Uterus (tissue), 4 donors: Measurements from ENCODE around the gene ID2. TPM values are rescaled to one million over a fixed set of nuclear protein-coding genes. Genes with fewer than 3 reads are reported as not detected.

Experiments used
- DNase-seq, 2 donors: peaks; one replicate each; pipeline ENCODE4 v3.0.0-alpha.2; 2019 to 2020
- H3K27ac ChIP-seq, 2 donors: fragments of 200-600 bp; sonication (generic); 1 replicate in 1 of 2; 2 replicates in 1 of 2; pipeline ENCODE4 v1.5.1; 2016 to 2018
- H3K27me3 ChIP-seq, 2 donors: fragments of 200-600 bp; sonication (generic); one replicate each; pipeline ENCODE4 v1.5.1; 2018 to 2019; ENCODE audit warnings: control low read depth in 1 of 2
- H3K36me3 ChIP-seq, 2 donors: fragments of 200-600 bp; sonication (generic); one replicate each; pipeline ENCODE4 v1.5.1; 2019; ENCODE audit warnings: control low read depth in 1 of 2
- H3K4me1 ChIP-seq, 2 donors: fragments of 200-600 bp; sonication (generic); one replicate each; pipeline ENCODE4 v1.5.1; 2018 to 2019; ENCODE audit warnings: control low read depth in 1 of 2
- H3K4me3 ChIP-seq, 2 donors: fragments of 200-600 bp; sonication (generic); 1 replicate in 1 of 2; 2 replicates in 1 of 2; pipeline ENCODE4 v1.5.1; 2018 to 2019; ENCODE audit warnings: mild to moderate bottlenecking in 1 of 2
- H3K9me3 ChIP-seq, 2 donors: fragments of 200-600 bp; sonication (generic); one replicate each; pipeline ENCODE4 v1.5.1; 2019; ENCODE audit warnings: control low read depth in 1 of 2
- CTCF ChIP-seq, 4 experiments: fragments of 200-600 bp in 2 of 4; fragments of 450-650 bp in 2 of 4; sonication (generic) in 2 of 4; IDR thresholded peaks; one replicate each; pipeline ENCODE4 v1.5.1; 2016 to 2019; ENCODE audit warnings: antibody characterized with exemption in 4 of 4, mild to moderate bottlenecking in 2 of 4, moderate library complexity in 1 of 4
- POLR2A ChIP-seq, 2 donors: fragments of 450-650 bp; IDR thresholded peaks; one replicate each; pipeline ENCODE4 v1.6.1; 2016; ENCODE audit warnings: antibody characterized with exemption in 2 of 2, mild to moderate bottlenecking in 1 of 2, moderate library complexity in 1 of 2
- intact Hi-C: fragments of 100-400 bp; cut with DNase I; formaldehyde crosslinking; loops from one replicate; pipeline ENCODE4 v1.15.1; 2023; ENCODE audit warnings: low total_unique reads
- total RNA-seq, 4 donors: library from RNA; depleted of rRNA in 3 of 4; stranded (reverse); fragments of >200 nt in 3 of 4; gene quantifications; one replicate each; pipeline versions ENCODE4 v1.1.0 to v1.2.4, GENCODE V29; 2014 to 2023
- donor health status: DM: yes; HTN: yes; CAD: no.

ID2 gene
- total RNA-seq, 4 donors from 2014 or later, result 36.9 to 341 (median 176) TPM

- intact Hi-C loops, result no loop called here
- Histone ChIP-seq H3K36me3 (no peaks in the 10 kb centered on the region), H3K4me1 (peaks cover 0 to 5% of the 10 kb centered on the region in 2 donors), H3K9me3 (no peaks in the 10 kb centered on the region), H3K4me3 (no peak overlapping the region), H3K27me3 (no peaks in the 10 kb centered on the region), H3K27ac (no peak overlapping the region)
- TF ChIP-seq POLR2A (IDR thresholded peaks at IDR 0.05), result no peak
- no peak for TF ChIP-seq CTCF (IDR thresholded peaks at IDR 0.05)
- no peak for DNase-seq
These were observed 10.1 kb upstream of the ID2 start for GRCh38 chr2:8671802-8672201.

GRCh38 chr2:8672940-8673339 lies 8.9 kb upstream of the ID2 start:
- H3K4me1 ChIP-seq, result peaks cover 0 to 5% of the 10 kb centered on the region in 2 donors
- intact Hi-C loops, result no loop called here
- DNase-seq, result no peak

GRCh38 chr2:8673381-8673780 lies 8.5 kb upstream of the ID2 start:
- H3K4me1 ChIP-seq, result peaks cover 0 to 5% of the 10 kb centered on the region in 2 donors
- no peaks in the 10 kb centered on the region for H3K36me3 ChIP-seq
- intact Hi-C loops, result no loop called here
- H3K9me3 ChIP-seq, result no peaks in the 10 kb centered on the region
- TF ChIP-seq CTCF (IDR thresholded peaks at IDR 0.05), result no peak
- no peak overlapping the region for H3K27ac ChIP-seq
- H3K4me3 ChIP-seq, result no peak overlapping the region
- H3K27me3 ChIP-seq, result no peaks in the 10 kb centered on the region
- no peak for DNase-seq

More at GRCh38 chr2:8672940-8673339, 8.9 kb upstream of the ID2 start:
- no peak overlapping the region for H3K4me3 ChIP-seq
- no peak overlapping the region for H3K27ac ChIP-seq
- H3K9me3 ChIP-seq, result no peaks in the 10 kb centered on the region
- TF ChIP-seq CTCF (IDR thresholded peaks at IDR 0.05) (no peak), POLR2A (IDR thresholded peaks at IDR 0.05) (no peak)
- no peaks in the 10 kb centered on the region for H3K36me3 ChIP-seq
- no peaks in the 10 kb centered on the region for H3K27me3 ChIP-seq

- no peaks in the 10 kb centered on the region for H3K9me3 ChIP-seq
- intact Hi-C loops, result no loop called here
- no peaks in the 10 kb centered on the region for H3K36me3 ChIP-seq
- H3K4me3 ChIP-seq, result no peak overlapping the region
- no peak for TF ChIP-seq CTCF (IDR thresholded peaks at IDR 0.05)
- TF ChIP-seq POLR2A (IDR thresholded peaks at IDR 0.05), result no peak
- peaks cover 0 to 5% of the 10 kb centered on the region in 2 donors for H3K4me1 ChIP-seq
- no peak overlapping the region for H3K27ac ChIP-seq
- no peaks in the 10 kb centered on the region for H3K27me3 ChIP-seq
- no peak for DNase-seq
These were observed 7.3 kb upstream of the ID2 start for GRCh38 chr2:8674420-8675009.

GRCh38 chr2:8675543-8675942 lies 6.3 kb upstream of the ID2 start:
- peaks cover 0 to 5% of the 10 kb centered on the region in 2 donors for H3K4me1 ChIP-seq
- no peak overlapping the region for H3K4me3 ChIP-seq
- H3K36me3 ChIP-seq, result no peaks in the 10 kb centered on the region
- no peaks in the 10 kb centered on the region for H3K9me3 ChIP-seq
- no peaks in the 10 kb centered on the region for H3K27me3 ChIP-seq
- TF ChIP-seq CTCF (IDR thresholded peaks at IDR 0.05) (no peak), POLR2A (IDR thresholded peaks at IDR 0.05) (no peak)
- DNase-seq, result no peak
- intact Hi-C loops, result no loop called here
- peak overlapping the region; percentile 91 to 94 for H3K27ac ChIP-seq
